ENCODE results near the gene CARD10.

The CARD10 gene

DNA sequence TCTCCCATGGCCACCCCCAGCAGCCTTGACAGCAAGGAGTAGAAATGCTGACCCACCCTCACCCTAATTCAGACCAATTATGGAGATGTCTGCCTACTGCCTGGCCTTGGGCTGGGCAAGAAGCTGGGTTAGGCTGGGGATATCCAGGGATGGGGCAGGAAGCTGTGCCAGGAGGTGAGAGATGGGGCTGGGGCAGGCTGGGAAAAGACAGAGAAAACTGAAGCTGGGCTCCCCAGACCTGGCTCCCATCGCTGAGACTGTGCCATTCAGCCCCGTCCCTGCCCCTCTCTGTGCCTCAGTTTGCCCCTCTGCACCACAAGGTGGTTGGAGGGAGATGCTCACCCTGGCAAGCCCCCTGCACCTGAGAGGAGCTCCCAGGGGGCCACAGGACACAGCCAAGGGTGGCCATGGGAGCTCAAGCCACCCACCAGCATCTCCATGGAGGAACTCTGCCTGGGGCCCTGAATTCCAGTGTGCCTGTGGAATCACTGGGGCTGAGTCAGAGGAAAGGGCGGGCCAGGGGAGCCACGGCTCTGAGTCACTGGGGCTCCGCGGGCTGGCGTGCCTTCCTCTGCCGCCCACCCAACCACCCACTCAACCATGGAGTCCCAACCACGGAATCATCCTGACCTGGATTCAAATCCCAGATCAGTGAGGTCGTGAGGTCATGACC, 6.0 kb upstream of the CARD10 start:
- peak; percentile 41 for DNase-seq

DNA sequence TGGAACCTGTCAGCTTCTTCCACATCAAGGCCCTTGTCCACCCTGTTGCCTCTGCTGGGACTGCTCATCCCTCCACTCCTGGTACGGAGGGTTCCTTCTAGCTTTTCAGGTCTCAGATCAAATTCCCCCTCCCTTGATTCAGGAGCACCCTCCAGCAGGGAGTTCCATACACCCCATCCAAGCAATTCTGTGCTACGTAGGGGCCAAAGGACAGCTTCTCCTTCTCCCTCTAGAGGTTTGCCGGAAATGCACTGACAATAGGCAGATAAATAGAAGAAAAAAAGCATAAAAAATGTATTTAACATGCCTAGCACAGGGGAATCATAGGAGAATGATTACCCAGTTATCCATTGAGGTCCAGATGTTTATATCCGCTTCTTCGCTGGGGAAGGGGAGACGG, 3.3 kb upstream of the CARD10 start:
- DNase-seq: no peak

DNA sequence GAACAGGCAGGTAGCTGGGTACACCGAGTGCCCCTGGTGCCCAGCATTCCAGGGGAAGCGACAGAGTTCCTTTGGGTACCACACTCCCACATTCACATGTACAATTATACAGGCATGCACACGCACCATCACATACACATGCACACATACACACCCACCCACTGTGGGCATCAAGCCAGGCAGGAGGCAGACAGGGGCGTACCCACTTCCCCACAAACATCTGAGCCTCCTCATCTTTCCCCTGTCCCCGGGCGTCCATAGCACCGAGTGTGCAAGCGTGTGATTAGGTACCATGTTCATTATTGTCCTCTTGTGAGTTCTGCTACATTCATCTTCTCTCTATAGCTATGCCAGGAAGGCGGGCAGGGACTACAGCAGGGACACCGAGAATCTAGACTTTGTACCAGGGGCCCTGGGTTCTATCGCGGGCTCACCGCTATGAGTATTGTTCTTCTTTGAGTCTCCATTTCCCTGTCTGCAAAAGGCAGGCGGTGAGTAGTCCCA, 2.1 kb upstream of the CARD10 start:
- DNase-seq: no peak

- no peak for DNase-seq
Observed at GRCh38 chr22:37520776-37521191, 1.6 kb upstream of the CARD10 start.

GRCh38 chr22:37518509-37519267, 527 bp downstream of the CARD10 start:
- no peak for DNase-seq

DNA sequence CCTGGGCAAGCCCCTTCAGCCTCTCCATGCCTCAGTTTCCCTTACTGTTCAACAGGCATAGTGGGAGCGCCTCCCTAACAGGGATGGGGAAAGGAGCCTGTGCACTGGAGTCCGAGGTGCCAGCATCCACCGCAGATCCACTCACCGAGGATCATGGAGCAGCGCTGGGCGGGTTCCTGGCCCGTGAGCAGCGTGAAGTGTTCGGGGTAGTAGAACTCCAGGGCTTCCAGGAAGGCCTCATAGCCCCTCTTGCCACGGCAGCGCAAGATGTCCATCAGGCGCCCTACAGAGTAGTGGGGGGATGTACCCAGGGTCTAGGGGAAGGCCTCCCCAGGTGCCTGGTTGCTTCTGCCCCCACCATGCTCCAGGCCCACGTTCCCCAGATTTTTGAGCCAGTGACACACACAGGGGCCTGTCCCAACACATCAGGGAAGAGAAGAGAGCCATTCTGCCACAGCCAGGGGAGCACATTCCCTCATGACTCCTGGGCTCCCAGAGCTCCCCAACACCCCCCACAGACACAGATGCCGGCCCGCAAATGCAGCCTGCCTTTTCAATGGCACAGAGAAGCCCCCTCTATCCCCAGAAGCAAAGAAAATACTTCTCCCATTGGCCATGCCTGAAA, 1.3 kb downstream of the CARD10 start:
- no peak for DNase-seq

DNA sequence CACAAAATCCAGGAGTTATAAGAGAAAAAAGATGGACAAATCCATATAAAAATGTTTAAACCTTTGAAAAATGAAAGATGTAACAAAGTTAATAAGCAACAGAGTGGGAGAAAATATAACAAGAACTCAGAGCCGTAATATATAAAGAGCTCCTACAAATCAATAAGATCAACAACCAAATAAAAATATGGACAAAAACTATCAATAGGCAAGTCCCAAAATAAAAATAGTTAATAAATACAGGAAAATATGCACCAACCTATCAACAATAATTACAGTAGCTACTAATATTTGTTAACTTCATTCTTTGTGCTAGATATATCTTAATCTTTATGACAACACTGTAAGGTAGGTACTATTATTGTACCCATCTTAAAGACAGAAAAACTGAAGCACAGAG, 2.8 kb downstream of the CARD10 start:
- no peak for DNase-seq

GRCh38 chr22:37515901-37516300, 3.3 kb downstream of the CARD10 start:
- no peak for DNase-seq

- DNase-seq: no peak
Observed at GRCh38 chr22:37514526-37515051, 4.6 kb downstream of the CARD10 start.

DNA sequence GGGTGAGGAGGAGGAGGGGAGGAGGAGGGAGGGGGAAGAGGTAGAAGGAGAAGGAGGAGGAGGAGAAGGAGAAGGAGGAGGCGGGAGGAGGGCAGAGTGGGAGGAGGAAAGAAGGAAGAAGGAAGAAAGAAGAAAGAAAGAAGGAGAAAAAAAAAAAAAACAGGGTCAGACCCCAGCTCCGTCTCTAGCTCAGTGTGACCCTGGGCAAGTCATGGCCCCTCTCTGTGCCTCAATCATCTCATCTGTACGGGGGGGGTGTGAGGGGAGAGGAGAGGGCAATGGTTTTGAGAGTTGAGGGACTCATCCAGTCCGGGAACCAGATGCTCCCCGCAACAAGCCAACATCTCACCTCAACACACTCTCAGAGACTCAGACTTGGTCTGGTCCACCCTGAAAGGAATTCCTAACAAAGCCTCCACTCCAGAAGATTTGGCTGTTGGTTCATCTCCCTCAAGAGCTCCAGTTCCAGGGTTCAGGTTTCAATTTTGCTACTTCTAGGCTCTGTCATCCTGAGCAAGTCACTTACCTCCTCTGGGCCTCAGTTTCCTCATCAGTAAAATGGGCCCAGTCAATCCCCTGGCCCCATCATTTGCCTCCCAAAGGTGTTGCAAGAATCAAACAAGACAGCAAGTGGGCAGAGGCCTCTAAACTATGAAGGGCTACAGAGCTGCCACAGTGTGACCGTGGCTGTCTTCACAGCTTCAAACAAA, 7.7 kb downstream of the CARD10 start:
- no peak for DNase-seq

DNA sequence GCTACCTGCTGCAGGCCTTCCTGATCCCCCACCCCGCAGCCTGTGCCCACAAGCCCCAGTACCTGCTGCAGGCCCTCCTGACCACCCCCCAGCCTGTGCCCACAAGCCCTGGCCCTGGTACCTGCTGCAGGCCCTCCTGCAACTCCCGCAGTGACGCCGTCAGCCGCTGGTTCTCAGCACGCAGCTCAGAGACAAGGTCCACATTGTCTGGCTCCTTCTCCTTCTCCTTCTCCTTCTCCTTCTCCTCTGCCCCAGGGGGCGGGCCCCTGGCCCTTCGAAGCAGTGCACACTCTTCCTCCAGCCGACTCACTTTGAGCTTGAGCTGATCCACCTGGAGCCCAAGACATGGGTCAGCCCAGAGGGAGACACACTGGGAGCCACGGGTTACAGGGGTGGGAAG, 9.1 kb downstream of the CARD10 start:
- no peak for DNase-seq

DNA sequence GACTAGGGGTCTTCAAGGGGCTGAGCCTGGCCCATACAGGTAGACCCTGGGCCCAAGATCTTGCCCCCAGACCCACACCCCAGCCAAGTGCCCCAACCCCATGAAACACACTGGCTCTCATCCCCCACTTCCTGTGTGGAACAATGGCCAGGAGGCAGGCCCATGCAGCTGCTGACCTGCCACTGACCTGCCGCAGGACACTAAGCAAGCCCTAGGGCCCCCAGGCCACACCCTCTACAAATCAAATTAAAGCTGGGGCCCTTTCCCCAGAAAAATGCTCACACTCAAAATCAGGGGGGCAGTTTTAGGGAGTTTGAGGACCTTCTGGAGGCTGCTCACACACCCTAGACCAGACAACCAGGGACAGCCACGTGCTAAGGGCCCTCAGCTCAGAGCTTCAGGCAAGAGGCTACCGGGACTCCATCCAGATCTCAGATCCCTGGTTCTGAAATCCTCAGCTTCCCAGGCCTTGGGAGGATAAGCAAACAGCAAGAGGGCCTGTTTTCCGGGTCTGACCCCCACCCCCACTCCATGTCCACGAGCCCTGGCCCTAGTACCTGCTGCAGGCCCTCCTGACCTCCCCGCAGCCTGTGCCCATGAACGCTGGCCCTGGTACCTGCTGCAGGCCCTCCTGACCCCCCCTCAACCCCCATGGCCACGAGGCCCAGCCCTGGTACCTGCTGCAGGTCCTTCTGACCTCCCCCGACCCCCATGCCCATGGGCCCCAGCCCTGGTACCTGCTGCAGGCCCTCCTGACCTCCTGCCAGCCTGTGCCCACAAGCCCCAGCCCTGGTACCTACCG, 10.0 kb downstream of the CARD10 start:
- DNase-seq: no peak

DNA sequence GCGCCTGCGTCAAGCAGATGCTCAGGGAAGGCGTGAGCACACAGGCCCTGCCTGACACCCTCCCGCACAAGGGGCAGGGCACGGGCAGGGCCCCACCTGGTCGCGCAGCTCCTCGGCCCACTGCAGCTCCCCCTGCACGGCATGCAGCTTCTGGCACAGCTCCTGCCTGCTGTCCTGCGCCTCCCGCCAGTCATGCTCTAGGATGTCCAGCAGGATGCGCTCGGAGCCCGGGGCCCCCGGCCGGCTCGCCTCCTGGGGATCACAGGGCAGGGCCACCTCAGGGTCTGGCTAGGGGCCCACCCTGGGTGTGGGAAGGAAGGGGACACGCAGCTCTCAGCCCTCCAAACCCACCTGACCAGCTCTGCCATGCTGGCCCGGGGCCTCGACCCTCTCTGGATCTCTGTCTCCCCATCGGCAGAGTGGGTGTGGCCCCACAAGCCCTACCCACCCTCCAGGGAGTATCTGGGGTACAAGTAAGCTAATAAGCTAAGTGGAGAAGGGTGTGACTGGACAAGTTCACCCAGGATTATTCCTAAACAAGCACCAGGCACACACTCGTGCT, 10.7 kb downstream of the CARD10 start:
- DNase-seq: no peak

DNA sequence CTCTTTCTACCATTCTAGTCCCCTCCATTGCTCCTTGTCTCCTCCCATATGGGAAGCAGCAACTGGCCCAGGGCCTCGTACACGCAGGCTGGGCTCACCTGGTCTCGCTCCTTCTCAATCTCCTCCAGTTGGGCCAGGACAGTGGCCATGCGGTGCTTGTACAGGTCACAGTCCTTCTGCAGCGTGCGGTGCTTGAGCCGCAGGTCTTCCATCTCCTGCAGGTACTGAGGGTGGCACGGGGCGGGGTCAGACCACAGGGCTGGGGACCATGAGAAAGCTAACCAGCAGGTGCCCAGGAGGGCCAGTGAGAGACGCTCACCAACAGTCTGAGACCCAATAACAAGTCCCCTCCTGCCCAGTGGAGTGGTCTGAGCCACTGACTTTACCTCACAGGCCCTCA, 11.5 kb downstream of the CARD10 start:
- DNase-seq: no peak

- no peak for DNase-seq
Observed at GRCh38 chr22:37505989-37506388, 13.2 kb downstream of the CARD10 start.

GRCh38 chr22:37505565-37505964, 13.7 kb downstream of the CARD10 start:
- DNase-seq: no peak

- DNase-seq: no peak
Observed at GRCh38 chr22:37504964-37505363, 14.3 kb downstream of the CARD10 start.

DNA sequence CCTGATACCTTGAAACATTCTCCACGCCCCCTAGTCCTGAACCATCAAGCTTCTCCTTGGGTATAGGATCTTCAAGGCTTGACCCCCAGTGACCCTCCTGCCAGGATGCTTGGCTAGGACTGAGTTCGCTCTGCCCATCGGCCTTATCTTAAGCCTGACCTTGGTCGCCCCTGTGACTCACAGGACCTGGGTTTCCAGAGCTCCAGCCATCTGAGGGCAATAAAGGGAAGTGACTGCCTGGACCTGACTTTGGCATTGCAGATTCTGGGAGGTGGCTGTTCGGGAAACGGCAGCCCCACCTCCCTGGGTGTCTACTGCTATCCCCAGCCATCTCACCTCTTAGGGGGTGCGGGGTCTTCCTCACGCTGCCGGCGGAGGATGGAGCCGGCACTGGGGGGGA, 15.4 kb downstream of the CARD10 start:
- DNase-seq: no peak

- no peak for DNase-seq
Observed at GRCh38 chr22:37503183-37503683, 16.0 kb downstream of the CARD10 start.

GRCh38 chr22:37502342-37503182, 16.7 kb downstream of the CARD10 start:
- no peak for DNase-seq
